Activated T-helper 9 cell treated with anti-CD3 and anti-CD28 coated beads, Interleukin-2, amount 50 U/mL, for 16 hours (primary cell): ENCODE measurements around the gene CXCL12.

Experiments
- DNase-seq: peaks from one replicate; pipeline ENCODE4 v3.0.0-alpha.2; 2020; ENCODE audit warnings: low read depth

The CXCL12 gene

DNA sequence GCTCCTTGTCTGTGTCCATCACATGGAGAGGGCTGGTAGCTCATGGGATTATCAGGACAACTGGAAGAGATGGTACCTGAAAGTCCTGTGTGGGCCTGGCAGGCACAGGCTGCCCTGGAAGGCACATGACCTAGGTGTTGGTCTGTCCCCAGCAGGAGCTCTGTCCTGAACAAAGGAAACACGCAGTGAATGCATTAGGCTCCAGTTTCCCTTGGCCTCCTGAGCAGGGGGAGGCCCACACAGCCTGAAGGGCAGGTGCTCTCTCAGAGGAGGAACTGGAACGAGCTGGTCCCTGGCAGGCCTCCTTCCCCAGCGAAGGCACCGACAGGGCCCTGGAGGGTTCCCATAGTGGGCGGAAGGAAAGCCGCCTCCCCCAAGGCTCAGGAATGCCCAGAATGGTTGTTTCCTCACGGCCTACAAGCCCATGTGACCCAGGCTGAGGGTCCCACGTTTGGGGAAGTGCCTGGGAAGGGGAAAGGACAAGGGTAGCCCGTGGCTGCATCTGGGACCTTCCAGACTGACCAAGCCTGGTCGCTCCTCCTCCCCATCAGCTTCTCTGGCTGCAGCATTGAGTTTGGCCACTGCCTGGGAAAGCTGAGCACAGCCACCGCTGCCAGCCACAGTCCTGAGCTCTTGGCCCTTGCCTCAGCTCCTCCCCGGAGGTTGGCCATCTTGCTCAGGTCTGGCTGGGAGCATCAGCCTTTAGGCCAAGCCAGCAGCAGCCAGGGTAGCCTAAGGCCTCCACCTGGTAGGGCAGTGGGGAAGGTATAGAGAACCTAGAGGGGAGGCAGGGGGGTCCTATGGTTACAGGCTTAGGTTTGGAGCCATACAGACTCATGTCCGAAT lies 21.8 kb downstream of the CXCL12 start:
- no peak for DNase-seq

DNA sequence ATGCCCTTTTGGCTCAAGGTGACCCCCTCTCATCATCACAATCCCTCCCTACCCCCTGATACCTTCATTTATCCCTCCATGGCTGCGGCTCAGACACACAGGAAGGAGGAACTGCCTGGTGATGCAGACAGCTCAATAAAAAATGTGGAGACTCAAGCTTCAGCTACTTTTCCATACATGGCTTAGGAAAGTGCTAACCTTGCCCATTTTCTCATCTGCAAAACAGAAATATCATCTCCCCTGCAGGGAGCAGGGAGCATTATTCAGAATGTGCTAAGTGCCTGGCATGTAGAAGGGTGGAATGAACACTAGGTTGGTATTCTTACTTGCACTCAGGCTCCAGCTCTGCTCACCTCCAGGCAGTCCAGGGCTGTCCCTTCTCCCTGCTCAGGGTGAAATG lies 23.8 kb downstream of the CXCL12 start:
- DNase-seq, result no peak

DNA sequence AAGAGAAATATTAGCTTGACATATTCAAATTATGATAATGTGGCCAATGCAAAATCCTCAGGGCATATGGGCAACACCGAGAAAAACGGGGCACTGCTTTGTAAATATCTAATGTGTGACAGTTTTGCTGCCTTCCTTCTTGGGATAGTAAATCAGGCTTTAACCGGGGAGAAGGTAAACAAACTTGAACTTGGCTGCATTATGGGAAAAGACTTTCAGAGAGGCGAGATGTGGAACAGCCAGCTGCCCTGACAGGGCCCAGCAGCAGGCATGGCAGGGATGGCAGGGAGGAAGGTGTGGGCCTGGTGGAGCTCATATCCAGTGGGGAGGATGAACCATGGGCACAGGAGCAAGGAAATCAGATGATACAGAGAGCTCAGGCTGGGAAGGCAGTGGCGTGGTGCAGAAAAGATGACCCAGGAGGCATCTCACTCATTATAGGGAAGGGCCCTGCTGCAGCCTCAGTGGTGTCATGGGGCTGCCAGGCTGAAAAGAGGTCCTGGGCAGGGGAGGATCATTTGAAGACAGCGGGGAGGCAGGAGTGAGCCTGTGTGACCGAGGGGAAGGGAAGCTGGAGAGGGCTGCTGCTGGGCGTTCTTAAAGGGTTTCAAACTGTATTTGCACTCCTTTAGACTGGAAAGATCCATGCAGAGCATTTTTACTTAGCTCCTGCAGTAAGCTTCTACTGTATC lies 26.7 kb downstream of the CXCL12 start:
- no peak for DNase-seq

DNA sequence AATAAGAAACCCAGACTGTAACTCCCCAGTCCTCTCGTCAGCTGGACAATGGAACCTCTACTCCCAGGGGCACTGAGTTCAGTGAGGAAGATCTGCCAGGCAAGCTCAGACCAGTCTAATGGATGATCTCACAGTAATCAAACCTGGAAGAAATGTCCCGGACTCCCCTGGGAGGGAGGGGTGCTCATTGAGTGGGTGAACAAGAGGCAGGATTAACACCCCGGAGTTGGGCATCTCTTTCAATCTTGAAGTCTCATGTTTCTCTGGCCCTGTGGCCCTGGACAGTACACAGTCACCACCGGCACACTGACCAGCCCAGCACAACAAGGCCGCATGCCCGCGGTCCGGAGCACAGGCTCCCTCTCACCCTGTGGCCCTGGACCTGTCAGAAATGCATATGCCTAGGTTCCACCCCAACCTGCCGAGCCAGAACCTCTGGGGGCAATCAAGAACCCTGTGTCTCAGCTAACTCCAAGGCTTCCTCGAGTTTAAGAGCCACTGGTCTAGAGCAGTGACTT lies 27.8 kb downstream of the CXCL12 start:
- no peak for DNase-seq

DNA sequence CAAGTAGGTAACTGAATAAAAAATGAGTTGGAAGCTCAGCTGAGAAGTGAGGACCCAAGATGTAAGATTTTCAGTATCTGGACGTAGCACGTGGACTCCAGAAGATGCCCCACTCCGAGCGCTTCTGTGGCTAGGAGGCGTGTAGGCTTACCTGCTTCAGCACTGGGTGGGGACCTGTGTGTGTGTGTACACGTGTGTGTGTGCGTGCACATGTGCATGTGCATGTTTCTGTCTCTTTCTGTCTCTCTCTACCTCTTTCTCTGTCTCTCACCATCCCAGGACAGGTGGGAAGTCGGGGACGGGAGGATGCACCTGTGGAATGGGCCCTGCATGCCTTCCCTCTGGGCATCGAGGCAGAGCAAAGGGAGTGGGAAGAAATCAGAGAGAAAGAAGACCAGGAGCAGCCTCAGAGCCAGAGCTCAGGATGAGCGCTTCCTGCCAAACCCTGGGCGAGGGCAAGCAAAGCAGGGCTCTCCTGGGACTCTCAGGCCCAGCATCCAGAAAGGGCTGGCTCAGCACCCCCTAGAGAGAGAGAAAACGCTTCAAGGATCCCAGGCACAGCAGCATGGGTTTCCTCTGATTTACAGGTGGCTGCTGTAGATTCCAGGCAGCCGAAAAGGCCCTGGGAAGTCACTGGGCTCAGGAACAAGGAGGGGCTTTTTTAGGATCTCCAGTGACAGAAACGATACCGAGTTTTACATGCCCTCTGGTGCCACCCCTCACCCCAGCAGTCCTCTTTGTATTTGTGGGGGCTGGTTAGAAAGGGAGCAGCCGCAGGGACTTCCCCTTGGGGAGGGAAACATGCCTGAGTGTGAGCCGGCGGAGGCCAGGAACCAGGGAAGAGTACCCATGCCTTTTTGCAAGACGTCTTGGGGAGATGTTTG lies 28.5 kb downstream of the CXCL12 start:
- DNase-seq, result no peak

DNA sequence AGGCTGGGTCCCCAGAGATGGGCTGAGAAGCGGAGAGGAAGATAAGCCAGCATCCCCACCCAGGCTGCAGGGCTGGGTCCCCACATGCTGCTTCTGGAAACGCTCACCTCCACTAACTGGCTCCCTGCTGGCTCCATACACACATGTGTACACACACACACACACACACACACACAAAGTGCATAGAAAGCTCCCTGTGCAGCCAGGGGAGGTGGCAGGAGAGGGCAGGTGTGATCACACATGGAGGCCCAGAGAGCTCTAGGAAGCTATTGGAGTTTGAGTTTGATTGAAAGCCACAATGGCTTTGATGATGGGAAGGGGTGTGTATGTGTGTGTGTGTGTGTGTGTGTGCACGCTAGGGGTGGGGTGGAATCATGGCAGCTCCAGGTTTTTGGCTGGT lies 29.3 kb downstream of the CXCL12 start:
- DNase-seq, result no peak

DNA sequence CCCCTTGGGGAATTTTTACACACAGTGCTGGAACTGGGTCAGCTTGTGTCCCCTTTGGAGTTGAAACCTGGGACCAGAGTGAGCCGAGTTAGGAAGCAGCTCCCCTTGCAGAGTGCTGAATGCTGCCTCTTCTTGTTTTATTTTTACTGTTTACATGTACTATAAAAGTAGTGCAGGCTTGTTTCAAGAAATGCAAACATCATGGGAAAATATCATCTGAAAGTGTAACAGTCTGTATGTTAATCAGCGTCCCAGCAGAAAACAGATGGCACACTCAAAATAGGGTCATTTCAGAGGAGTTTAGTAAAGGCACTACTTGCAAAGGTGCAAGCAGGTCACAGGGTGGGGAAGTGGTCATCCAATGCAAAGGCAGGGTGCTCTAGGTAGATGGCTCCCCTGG lies 30.1 kb downstream of the CXCL12 start:
- no peak for DNase-seq

DNA sequence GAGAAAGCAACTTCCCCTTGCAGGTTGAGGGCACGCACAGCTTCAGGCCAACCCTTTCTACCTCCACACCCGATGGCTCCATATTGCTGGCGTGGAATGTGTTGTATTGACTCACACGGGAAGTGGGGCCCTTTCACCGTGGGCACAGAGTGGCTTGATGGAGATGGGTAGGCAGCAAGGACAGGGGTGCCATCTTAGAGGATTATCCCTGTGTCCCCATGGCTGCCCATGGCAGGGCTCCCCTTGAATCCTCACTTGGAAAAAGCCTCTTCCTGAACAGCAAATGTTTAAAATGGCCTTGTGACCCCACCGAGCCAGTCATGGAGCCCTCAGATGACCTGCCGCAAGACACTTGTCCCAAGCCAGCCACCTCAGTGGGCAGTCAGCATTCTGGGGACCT lies 31.2 kb downstream of the CXCL12 start:
- no peak for DNase-seq

DNA sequence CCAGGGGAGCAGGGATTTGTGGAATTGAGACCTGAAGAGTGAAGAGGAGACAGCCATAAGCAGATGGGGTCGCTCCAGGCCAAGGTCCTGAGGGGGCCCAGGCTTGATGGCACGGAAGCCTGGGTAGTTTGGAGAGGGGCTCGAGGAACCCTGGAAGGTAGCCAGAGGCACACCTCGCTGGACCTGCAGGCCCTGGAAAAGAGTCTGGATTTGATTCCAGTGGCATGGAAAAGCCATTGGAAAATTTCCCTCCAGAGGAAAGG lies 31.8 kb downstream of the CXCL12 start:
- no peak for DNase-seq

DNA sequence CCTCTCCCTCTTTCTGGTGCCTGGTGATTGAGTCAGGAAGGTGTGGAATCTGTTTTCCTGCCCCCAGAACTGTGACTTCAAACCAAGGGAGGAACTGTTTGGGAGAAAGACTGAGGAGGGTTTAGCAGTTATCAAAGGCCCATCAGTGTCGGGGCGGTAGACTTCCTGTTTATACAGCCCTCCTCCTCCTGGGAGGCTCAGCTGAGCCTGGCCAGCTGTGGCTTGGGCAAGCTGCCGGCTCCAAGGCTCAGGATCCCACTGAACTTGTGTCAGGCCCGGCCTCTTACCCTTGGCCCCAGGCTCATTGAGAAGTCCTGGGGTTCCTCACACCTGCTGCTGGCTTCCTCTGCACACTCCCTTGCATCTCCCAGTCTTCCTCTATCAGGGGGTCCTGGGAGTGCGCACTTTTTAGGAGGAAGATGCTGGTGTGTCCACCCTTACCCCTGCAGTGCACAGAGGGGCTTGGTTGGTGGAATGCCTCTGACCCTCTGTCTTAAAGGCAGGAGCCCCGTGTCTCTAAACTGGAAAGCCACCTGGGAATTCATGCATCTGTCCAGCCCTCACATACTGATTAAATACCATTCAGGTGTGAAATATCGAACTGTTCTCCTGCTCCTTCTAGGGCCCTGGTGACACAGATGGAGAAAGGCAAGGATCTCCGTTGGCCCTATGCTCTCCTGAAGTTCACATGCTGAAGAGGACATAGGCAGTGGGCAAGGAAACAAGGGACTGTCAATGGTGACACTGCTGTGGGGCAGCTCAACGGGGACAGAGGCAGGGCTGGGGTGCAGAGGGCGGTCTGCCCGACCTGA lies 32.4 kb downstream of the CXCL12 start:
- no peak for DNase-seq

DNA sequence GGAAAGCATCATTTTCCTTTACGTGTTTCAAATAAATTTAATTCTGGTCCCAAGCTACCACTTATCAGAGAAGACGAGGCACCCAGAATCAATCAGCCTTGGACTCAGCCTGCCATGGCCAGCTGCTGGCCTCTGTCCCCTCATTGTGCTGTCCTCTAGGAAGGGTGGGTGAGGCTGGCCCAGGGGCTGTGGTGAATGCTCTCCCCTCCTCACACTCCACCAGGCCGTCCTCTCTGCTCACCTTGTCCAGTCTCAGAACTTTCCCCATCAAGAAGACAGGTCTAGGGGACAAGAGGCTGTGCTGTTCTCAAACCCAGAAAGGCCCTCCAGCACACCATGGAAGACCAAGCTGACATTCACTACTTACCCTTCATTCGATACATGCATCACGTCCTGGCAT lies 36.4 kb downstream of the CXCL12 start:
- no peak for DNase-seq

DNA sequence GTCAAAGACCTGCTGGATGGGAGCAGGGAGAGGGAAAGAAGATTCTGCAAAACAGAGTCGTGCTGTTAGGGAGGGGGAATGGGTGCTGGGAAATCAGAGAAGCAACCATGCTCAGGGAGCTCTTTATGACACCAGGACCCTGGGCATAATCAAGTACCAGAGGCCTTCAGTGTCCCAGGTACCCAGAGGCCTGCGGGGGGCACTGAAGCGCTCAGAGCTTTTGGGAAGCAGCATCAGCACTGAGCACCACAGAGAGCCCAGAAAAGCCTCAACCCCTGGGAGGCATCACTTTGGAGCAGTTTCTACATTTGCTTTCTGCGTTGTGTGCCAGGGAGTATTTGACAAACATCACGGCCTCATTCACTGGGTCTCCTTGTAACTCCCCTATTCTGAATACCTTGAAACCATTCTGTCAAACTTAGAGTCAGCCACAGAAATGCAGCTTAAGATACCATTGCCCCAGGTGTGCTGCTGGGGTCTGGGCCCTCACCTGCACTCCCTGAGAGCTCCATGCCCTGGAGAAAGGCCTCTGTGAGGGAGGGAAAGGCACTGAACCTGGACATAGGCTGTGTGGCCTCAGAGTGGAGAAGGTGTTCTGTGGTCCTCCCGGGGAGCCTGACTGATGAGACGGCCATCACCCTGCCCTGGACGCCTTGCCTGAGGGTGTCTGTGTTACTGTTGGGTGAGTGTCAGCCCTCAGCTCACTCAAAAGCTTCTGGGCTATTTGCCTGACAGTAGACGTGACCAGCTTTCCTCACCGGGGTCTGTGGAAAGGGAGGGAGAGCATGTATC lies 37.1 kb downstream of the CXCL12 start:
- no peak for DNase-seq

DNA sequence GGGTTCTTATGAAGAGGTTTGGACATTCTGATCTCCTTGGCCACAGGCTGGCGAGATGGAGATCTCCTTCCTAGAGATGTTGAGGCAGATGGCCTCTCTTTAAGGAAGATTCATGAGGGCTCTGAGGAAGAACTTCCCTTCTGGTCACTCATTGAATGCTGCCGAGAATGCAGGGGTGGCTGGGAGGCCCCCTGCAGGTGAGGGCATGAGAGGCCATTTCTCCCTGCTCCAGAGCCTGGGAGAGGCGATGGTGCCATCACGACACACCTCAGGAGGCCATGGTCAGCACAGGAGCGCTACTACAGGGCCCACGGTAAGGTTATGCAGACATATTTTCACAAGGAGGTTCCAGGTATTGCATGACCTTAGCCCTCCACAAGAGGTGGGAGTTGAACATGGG lies 40.2 kb downstream of the CXCL12 start:
- DNase-seq, result no peak

DNA sequence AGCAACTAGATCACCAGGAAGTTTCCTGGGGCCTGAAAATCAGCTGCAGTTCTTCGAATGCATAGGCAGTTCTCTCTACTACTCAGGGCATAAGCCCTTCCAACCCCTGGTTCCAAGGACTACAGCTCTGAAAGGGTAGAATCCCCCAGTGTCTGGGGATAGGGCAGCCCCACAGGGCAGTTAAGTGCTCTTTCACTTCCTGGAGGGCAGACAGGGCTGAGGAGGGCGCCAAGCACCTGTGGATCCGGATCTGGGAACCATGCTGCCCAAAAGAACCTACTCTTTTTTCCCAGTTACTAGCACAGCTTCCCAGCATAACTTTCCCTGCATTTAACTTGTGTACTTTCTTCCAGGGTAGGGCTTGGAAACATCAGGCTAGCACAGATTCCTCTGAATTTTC lies 41.1 kb downstream of the CXCL12 start:
- no peak for DNase-seq

DNA sequence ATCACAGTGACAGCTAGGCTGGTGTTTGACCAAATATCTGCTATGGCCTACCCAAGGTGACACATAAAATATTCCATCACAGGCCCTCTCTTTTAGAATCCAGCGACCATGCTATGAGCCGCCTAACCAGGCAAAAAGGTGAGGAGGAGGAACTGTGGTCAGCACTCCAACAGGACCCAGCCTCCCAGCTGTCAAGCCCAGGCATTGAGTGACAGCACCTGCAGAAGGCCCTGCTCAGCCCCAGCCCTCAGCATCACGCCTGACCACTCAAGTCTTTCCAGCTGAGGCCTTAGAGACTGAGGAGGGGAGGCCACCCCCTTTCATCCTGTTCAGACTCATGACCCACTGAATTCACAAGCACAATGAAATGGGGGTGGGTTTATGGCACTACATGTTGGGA lies 43.0 kb downstream of the CXCL12 start:
- DNase-seq, result no peak

DNA sequence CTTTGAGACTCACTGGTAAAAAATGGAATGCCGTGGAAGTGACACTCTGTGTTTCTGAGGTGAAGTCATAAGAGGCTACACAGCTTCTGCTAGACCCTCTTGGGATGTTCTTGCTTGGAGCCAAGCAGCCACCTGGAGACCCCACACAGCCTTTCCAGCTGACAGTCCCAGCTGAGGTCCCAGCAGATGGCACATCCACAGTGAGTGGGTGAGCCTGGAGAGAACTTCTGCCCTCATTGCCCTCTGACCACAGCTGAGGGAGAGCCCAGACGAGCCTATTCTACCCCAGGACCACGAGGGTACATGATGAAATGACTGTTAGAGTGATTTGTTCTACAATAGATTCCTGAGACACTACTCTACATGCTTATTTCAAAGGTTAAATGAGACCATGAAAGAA lies 44.3 kb downstream of the CXCL12 start:
- DNase-seq, result no peak

DNA sequence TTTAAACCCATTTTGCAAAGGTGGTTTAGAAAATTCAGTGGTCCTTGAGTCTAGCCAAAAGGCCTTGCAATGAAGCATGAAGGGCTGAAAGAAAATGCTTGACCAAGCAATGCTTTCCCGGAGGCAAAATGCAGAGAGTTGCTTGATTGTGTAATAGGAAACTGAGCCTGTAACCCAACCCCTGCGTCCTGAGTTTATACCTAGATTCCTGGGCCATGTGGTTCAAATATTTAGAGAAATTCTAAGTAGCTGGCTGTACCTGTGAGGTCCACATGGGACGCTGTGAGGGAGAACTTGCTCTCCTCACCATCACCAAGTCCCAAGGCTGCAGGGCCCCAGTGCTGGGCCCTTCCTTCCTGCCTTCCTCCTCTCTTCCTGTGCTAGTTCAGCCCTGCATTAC lies 45.7 kb downstream of the CXCL12 start:
- DNase-seq, result no peak

DNA sequence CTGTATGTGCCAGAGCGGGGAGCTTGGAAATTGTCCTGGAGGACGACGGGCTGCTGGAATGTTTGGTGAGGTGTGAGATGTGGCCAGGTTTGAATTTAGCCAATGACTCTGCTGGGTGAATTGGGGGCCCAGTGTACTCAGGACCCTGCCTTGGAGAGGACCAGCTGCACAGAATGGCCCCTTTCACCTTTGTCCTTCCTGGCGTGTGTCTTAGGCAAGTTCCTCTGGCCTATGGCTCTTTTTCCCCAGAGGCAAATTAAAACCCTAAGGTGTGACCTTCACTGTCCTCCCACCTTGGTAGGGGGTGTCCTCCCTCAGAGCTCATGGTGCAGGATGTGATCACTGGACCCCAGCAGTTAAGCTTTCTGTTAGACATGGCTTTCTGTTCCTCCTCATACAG lies 47.8 kb downstream of the CXCL12 start:
- no peak for DNase-seq

DNA sequence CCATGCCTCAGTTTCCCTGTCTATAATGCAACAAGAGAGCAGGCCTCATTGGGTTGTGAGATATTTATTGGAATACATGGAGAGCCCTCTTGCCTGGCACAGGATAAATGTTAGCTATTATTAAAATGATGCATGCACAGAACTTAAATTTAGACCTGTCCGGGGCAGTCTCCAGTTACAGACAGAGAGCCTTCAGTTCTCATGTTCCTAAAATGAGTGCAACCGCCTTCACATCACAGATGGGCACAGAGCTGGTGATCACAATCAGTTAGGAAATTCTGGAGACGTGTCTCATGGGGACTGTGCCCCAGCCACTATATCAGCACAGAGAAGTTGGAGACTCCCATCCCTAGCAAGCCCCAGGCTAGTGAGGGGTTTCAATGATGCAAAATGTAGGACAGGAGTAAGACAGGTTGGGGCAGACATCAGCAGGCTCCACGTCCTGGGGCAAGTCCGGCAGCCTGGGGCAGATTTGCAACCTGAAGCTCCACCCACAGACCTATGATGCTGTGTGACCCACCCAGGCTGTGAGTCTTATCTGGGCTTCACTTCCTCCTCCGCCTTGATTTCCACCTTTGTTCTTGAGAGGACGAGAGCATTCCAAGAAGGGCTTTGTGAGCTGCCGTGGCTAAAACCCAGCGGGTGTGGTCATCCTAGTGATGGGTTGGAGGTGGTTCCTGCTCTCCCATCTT lies 49.4 kb downstream of the CXCL12 start:
- no peak for DNase-seq

DNA sequence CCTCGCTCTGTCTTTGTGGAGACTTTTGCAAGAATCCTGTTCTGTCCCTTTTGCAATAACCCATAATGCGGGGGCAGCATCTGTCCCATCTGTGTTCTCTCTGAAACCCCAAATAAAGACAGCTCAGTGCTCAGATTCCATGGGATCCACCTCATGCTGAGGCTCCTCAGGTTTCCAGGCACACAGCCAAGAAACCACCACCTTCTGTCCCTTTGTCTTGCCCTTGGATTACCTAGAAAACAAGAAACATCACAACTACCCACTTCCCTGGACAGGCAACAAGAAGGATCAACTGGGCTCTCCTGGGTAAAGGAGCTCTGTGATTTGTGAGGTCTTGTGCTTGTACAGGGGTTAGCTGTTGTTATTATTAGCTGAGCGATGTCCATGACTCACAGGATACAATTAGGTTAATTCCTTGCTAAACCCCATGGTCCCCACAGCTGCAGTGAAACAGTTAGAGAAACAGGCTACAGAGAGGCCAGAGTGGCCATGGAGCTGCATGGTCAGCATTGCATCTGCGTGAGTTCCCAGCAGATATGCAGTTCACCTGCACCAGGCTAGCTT lies 50.2 kb downstream of the CXCL12 start:
- no peak for DNase-seq
